H1 (cell line): ENCODE data around the gene KCNJ16. TPM values are rescaled to one million over a fixed set of nuclear protein-coding genes. Genes with fewer than 3 reads are reported as not detected.

Experiments used
- CTCF ChIA-PET: fragments of 300-600 bp; sonication (Branson Sonifier 250); formaldehyde crosslinking; loops from one replicate; lab custom pipeline; 2021; ENCODE audit not compliant: partially characterized antibody; lab: Charles Lee
- POLR2A ChIA-PET: fragments of 300-600 bp; sonication (Branson Sonifier 250); formaldehyde crosslinking; loops from one replicate; lab custom pipeline; 2021; ENCODE audit warnings: inconsistent platforms; ENCODE audit not compliant: partially characterized antibody; lab: Charles Lee
- DNase-seq, 2 experiments: peaks; one replicate each; pipeline versions ENCODE4 v3.0.0 to v3.0.0-alpha.2; 2010 to 2022; ENCODE audit warnings: low spot score in 2 of 2, low read depth in 1 of 2, mixed read lengths in 1 of 2
- FAIRE-seq: peaks from 2 replicates; lab custom pipeline; 2011; peaks lifted over from hg19 to GRCh38; lab: Jason Lieb, UNC
- H2AFZ ChIP-seq: 2 replicates; pipeline ENCODE4 v1.8.1; 2012; ENCODE audit warnings: low read length, inconsistent platforms
- H2AK5ac ChIP-seq: 2 replicates; pipeline ENCODE4 v1.6.1; 2013; ENCODE audit warnings: low read depth, low read length
- H2BK120ac ChIP-seq: replicated peaks from 2 replicates; pipeline ENCODE3; 2013; ENCODE audit warnings: low read depth, low read length, inconsistent platforms
- H2BK12ac ChIP-seq: 2 replicates; pipeline ENCODE4 v1.6.1; 2013; ENCODE audit warnings: low read depth, low read length
- H2BK15ac ChIP-seq: 2 replicates; pipeline ENCODE4 v1.6.1; 2013; ENCODE audit warnings: low read length
- H2BK20ac ChIP-seq: 2 replicates; pipeline ENCODE4 v1.6.1; 2013; ENCODE audit warnings: low read length
- H2BK5ac ChIP-seq: 2 replicates; pipeline ENCODE4 v1.6.1; 2013; ENCODE audit warnings: low read depth, low read length
- H3K14ac ChIP-seq: 2 replicates; pipeline ENCODE4 v1.6.1; 2013; ENCODE audit warnings: inconsistent platforms; ENCODE audit not compliant: insufficient read length
- H3K18ac ChIP-seq: 2 replicates; pipeline ENCODE4 v1.6.1; 2013; ENCODE audit warnings: low read length; ENCODE audit errors: extremely low read depth
- H3K23ac ChIP-seq: 2 replicates; pipeline ENCODE4 v1.6.1; 2013; ENCODE audit warnings: inconsistent platforms; ENCODE audit not compliant: insufficient read length
- H3K23me2 ChIP-seq: 2 replicates; pipeline ENCODE4 v1.6.1; 2013; ENCODE audit warnings: low read depth, low read length
- H3K27ac ChIP-seq: 2 replicates; pipeline ENCODE4 v1.6.1; 2011; ENCODE audit warnings: low read depth, low read length, inconsistent platforms
- H3K27me3 ChIP-seq, 4 experiments: replicated peaks in 1 of 4; 1 replicate in 1 of 4; 2 replicates in 3 of 4; pipeline versions ENCODE4 v1.6.1 to v1.8.1; 2011 to 2013; ENCODE audit warnings: low read length in 3 of 4, mild to moderate bottlenecking in 3 of 4, inconsistent platforms in 2 of 4, mixed read lengths in 2 of 4, moderate library complexity in 1 of 4; ENCODE audit not compliant: control insufficient read depth in 3 of 4, insufficient read depth in 3 of 4; ENCODE audit errors: extremely low read depth in 1 of 4
- H3K36me3 ChIP-seq, 4 experiments: 2 replicates each; pipeline versions ENCODE4 v1.6.1 to v1.8.1; 2011 to 2013; ENCODE audit warnings: mild to moderate bottlenecking in 4 of 4, low read length in 3 of 4, moderate library complexity in 2 of 4, control low read depth in 1 of 4, inconsistent platforms in 1 of 4; ENCODE audit not compliant: insufficient read depth in 4 of 4, control insufficient read depth in 2 of 4
- H3K4ac ChIP-seq: replicated peaks from 2 replicates; pipeline ENCODE3; 2013; ENCODE audit warnings: low read length, low read depth, mixed read lengths, inconsistent platforms; ENCODE audit not compliant: insufficient read length
- H3K4me1 ChIP-seq, 4 experiments: replicated peaks in 1 of 4; 1 replicate in 1 of 4; 2 replicates in 3 of 4; pipeline versions ENCODE4 v1.6.1 to v1.8.1; 2011 to 2013; ENCODE audit warnings: low read length in 3 of 4, inconsistent platforms in 2 of 4, mixed read lengths in 1 of 4; ENCODE audit not compliant: insufficient read depth in 4 of 4, control insufficient read depth in 3 of 4
- H3K4me2 ChIP-seq, 2 experiments: 2 replicates each; pipeline versions ENCODE4 v1.6.1 to v1.8.1; 2011 to 2013; ENCODE audit warnings: low read depth in 2 of 2, low read length in 2 of 2, control low read depth in 1 of 2, inconsistent platforms in 1 of 2, mild to moderate bottlenecking in 1 of 2; ENCODE audit not compliant: insufficient read depth in 1 of 2
- H3K4me3 ChIP-seq, 4 experiments: fragments of 200-600, 300-600 bp in 1 of 4; sonication (generic), shearing (Covaris generic), sonication (Bioruptor Twin) in 1 of 4; 2 replicates each; pipeline versions ENCODE4 v1.5.1 to v1.8.1; 2011 to 2016; ENCODE audit warnings: low read length in 4 of 4, low read depth in 3 of 4, control low read depth in 2 of 4, inconsistent platforms in 2 of 4, mild to moderate bottlenecking in 2 of 4, mixed read lengths in 1 of 4, moderate library complexity in 1 of 4; ENCODE audit not compliant: insufficient read depth in 2 of 4; ENCODE audit errors: extremely low read depth in 1 of 4
- H3K56ac ChIP-seq: replicated peaks from 2 replicates; pipeline ENCODE3; 2013; ENCODE audit warnings: low read depth, mild to moderate bottlenecking, mixed read lengths, low read length, inconsistent platforms; ENCODE audit not compliant: insufficient read length
- H3K79me1 ChIP-seq: 2 replicates; pipeline ENCODE4 v1.6.1; 2013; ENCODE audit warnings: low read depth, low read length, control low read depth
- H3K79me2 ChIP-seq, 2 experiments: 2 replicates each; pipeline versions ENCODE4 v1.6.1 to v1.8.1; 2012 to 2013; ENCODE audit warnings: low read length in 2 of 2, mild to moderate bottlenecking in 2 of 2, inconsistent platforms in 1 of 2; ENCODE audit not compliant: insufficient read depth in 2 of 2, control insufficient read depth in 1 of 2
- H3K9ac ChIP-seq, 4 experiments: replicated peaks in 1 of 4; 1 replicate in 1 of 4; 2 replicates in 3 of 4; pipeline versions ENCODE4 v1.6.1 to v1.8.1; 2011 to 2013; ENCODE audit warnings: low read depth in 3 of 4, low read length in 3 of 4, control low read depth in 2 of 4, mild to moderate bottlenecking in 2 of 4, moderate library complexity in 2 of 4, inconsistent platforms in 1 of 4; ENCODE audit errors: extremely low read depth in 1 of 4
- H3K9me3 ChIP-seq, 2 experiments: 2 replicates each; pipeline versions ENCODE4 v1.6.1 to v1.8.1; 2012 to 2013; ENCODE audit warnings: mild to moderate bottlenecking in 2 of 2, moderate library complexity in 2 of 2, control low read depth in 1 of 2, inconsistent platforms in 1 of 2, low read depth in 1 of 2, low read length in 1 of 2, mixed read lengths in 1 of 2; ENCODE audit not compliant: insufficient read depth in 2 of 2
- H4K20me1 ChIP-seq, 2 experiments: replicated peaks in 1 of 2; 2 replicates each; pipeline versions ENCODE3 to v1.8.1; 2011 to 2013; ENCODE audit warnings: inconsistent platforms in 2 of 2, low read length in 2 of 2, mild to moderate bottlenecking in 1 of 2; ENCODE audit not compliant: insufficient read depth in 2 of 2, control insufficient read depth in 1 of 2
- H4K5ac ChIP-seq: 2 replicates; pipeline ENCODE4 v1.6.1; 2013; ENCODE audit warnings: low read length, low read depth, mixed read lengths, inconsistent platforms; ENCODE audit not compliant: insufficient read length
- H4K8ac ChIP-seq: 2 replicates; pipeline ENCODE4 v1.8.0; 2013; ENCODE audit warnings: mild to moderate bottlenecking, moderate library complexity, low read length, inconsistent platforms; ENCODE audit not compliant: insufficient read depth; ENCODE audit errors: extremely low read depth
- H4K91ac ChIP-seq: replicated peaks from 2 replicates; pipeline ENCODE3; 2013; ENCODE audit warnings: low read length, mixed read lengths, inconsistent platforms; ENCODE audit not compliant: insufficient read length
- ASH2L ChIP-seq: fragments of 200-600, 300-600 bp; sonication (generic); IDR thresholded peaks from one replicate; pipeline ENCODE4 v1.7.1; 2017; ENCODE audit warnings: low read length
- WGBS, 2 experiments: shearing (Covaris generic) in 1 of 2; methylation state at CpG; one replicate each; pipeline versions ENCODE4 v1.1.6 to v1.1.7; 2013 to 2015; ENCODE audit warnings: low lambda C conversion rate in 2 of 2, mixed read lengths in 2 of 2, inconsistent platforms in 1 of 2, low coverage in 1 of 2, missing lambda C conversion rate in 1 of 2; ENCODE audit not compliant: insufficient replicate concordance in 2 of 2, insufficient coverage in 1 of 2, insufficient read length in 1 of 2; ENCODE audit errors: extremely low coverage in 1 of 2, missing lambda C conversion rate in 1 of 2; 5-methylcytosine and 5-hydroxymethylcytosine counted together
- polyA plus RNA-seq, 7 experiments: library from polyadenylated mRNA; depleted of rRNA in 3 of 7; stranded (reverse) in 5 of 7; unstranded in 2 of 7; fragments of >200 nt in 5 of 7; fragments of 200-250 nt in 2 of 7; gene quantifications; 1 replicate in 5 of 7; 2 replicates in 1 of 7; 4 replicates in 1 of 7; pipeline versions ENCODE4 v1.2.1 to v1.2.3, GENCODE V29; 2011 to 2013; ENCODE audit warnings: missing spikeins in 2 of 7, mixed read lengths in 2 of 7
- total RNA-seq: library from RNA; stranded (reverse); fragmentation: NEBNext Ultra II Directional; extraction: Animal tissue kit (Norgen Biotek cat#: 25700); gene quantifications from 2 replicates; pipeline ENCODE4 v1.2.1, GENCODE V29; 2021

Gene KCNJ16
- total and polyA plus RNA-seq, 2 of the 8 experiments (the other 6 are each of a cell fraction or from before 2014, with no cell fraction given) = not detected

DNA sequence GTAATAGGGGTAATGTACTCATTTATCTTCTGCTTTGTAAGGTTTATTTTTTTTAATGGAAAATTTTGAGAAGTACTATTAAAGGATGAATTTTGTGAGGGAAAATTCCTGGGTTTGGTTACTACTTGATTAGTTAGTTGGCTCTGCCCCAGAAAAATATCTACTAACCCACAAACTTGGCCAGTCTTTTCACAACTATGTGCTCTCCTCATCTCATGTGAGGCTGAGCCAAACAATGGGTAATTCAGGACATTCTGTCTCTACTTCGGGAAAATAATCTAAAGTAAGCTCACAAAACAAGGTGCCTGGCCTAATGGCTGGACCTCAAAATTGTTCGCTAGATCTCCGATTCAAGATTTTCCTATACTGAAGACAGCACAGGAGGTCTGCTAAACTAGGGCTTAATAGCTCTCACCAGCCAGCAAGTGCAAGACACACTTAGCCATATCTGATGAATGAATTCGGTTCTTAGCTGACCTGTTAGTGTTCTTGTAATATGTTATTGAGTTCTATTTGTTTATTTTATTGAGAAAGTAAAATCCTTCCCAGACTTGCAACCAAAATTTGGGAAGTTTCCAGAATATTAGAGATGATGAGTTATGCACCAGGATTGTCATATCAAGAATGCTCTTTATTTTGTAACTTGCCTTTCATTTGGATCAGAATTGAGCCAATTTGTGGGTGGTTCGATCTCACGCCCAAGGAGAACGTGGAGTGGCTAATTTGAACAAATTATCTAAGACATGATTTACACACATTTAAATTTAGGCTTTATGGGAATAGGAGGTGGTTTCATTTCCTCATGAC is 5.7 kb downstream of the KCNJ16 start:
- H3K23ac ChIP-seq = no peak overlapping the region
- ChIA-PET CTCF (no interaction called here), POLR2A (interaction anchor here (1.0 kb wide), 1 partner anchor 11 kb away, joined by 3 read pairs; no protein-coding TSS in a partner anchor)
- H3K36me3 ChIP-seq = no peaks in the 10 kb centered on the region
- TF ChIP-seq ASH2L = no peak
- H4K91ac ChIP-seq = no peak overlapping the region
- H3K4ac ChIP-seq = no peak overlapping the region
- H3K79me1 ChIP-seq = no peaks in the 10 kb centered on the region
- H4K20me1 ChIP-seq = no peaks in the 10 kb centered on the region
- no peak overlapping the region for H3K14ac ChIP-seq
- H3K18ac ChIP-seq = no peak overlapping the region
- H4K8ac ChIP-seq = no peak overlapping the region
- DNase-seq = no peak
- H3K23me2 ChIP-seq = no peaks in the 10 kb centered on the region; the same call in 1 of the 2 replicates
- no peak overlapping the region for H2BK20ac ChIP-seq
- H3K56ac ChIP-seq = no peak overlapping the region
- no peaks in the 10 kb centered on the region for H3K27me3 ChIP-seq
- H3K4me2 ChIP-seq = no peak overlapping the region
- H3K9ac ChIP-seq = no peak overlapping the region
- no peaks in the 10 kb centered on the region for H3K4me1 ChIP-seq
- H4K5ac ChIP-seq = no peak overlapping the region
- H3K4me3 ChIP-seq = no peak overlapping the region
- H2AK5ac ChIP-seq = no peak overlapping the region
- no peak overlapping the region for H2AFZ ChIP-seq
- no peak overlapping the region for H3K27ac ChIP-seq
- no peak overlapping the region for H2BK15ac ChIP-seq
- FAIRE-seq = no peak
- no peak overlapping the region for H2BK12ac ChIP-seq
- H3K79me2 ChIP-seq = no peaks in the 10 kb centered on the region
- no peak overlapping the region for H2BK5ac ChIP-seq
- 86% methylated on average over 7 of the region's 7 CpGs; no CpG with 5 or more reads in 1 of the 2 experiments for WGBS, 2 experiments
- H3K9me3 ChIP-seq = no peaks in the 10 kb centered on the region
- H2BK120ac ChIP-seq = no peak overlapping the region
